Neural crest cell (in vitro differentiated cells): ENCODE measurements around the gene UBE2U. TPM values are rescaled to one million over a fixed set of nuclear protein-coding genes. Genes with fewer than 3 reads are reported as not detected.

ENCODE experiments used
- DNase-seq: peaks from one replicate; pipeline ENCODE4 v3.0.0; 2021; ENCODE audit warnings: low read depth, mixed read lengths, low spot score
- H3K27ac Mint-ChIP-seq: one replicate; pipeline ENCODE4 v1.8.0; 2021; ENCODE audit warnings: mild to moderate bottlenecking, mixed read lengths; ENCODE audit not compliant: unreplicated experiment
- H3K27me3 Mint-ChIP-seq: 2 replicates; pipeline ENCODE4 v1.8.0; 2021; ENCODE audit warnings: low read depth, mild to moderate bottlenecking, mixed read lengths
- H3K36me3 Mint-ChIP-seq: 2 replicates; pipeline ENCODE4 v1.8.0; 2021; ENCODE audit warnings: low read depth, mild to moderate bottlenecking, mixed read lengths
- H3K4me1 Mint-ChIP-seq: 2 replicates; pipeline ENCODE4 v1.8.0; 2021; ENCODE audit warnings: mixed read lengths
- H3K4me3 Mint-ChIP-seq: one replicate; pipeline ENCODE4 v1.8.0; 2021; ENCODE audit warnings: mild to moderate bottlenecking, mixed read lengths
- H3K9me3 Mint-ChIP-seq: 2 replicates; pipeline ENCODE4 v1.8.0; 2021; ENCODE audit warnings: mixed read lengths
- total RNA-seq: library from RNA; stranded (reverse); gene quantifications from 2 replicates; pipeline ENCODE4 v1.2.1, GENCODE V29; 2021
- TF ChIP-seq, protein P1 (sequence below): fragments of 200-600 bp; sonication (generic); conservative IDR thresholded peaks from 2 replicates; pipeline ENCODE4 v1.5.0; 2021; ENCODE audit warnings: antibody characterized with exemption, mild to moderate bottlenecking

The UBE2U gene
- total RNA-seq, 1 donor from 2014 or later, result not detected

DNA sequence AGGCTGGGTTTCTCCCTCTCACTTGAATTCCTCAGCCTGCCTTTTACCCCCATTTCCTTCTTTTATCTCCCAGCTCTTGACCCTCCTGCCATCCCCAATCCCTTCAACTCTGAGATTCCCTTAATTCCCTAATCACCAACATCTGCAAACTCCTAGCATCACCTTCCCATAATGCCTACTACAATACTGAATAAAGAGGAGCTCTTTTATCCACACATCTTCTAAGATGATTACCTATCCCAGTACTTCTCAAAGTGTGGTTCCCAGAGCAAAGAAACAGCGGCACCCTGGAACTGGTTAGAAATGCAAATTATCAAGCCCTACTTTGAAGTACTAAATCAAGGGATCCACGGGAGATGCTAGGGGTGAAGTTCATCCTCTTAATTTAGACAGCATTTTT is 21.2 kb upstream of the UBE2U start:
- H3K4me3 Mint-ChIP-seq, result no peak overlapping the region
- TF ChIP-seq, protein P1, sequence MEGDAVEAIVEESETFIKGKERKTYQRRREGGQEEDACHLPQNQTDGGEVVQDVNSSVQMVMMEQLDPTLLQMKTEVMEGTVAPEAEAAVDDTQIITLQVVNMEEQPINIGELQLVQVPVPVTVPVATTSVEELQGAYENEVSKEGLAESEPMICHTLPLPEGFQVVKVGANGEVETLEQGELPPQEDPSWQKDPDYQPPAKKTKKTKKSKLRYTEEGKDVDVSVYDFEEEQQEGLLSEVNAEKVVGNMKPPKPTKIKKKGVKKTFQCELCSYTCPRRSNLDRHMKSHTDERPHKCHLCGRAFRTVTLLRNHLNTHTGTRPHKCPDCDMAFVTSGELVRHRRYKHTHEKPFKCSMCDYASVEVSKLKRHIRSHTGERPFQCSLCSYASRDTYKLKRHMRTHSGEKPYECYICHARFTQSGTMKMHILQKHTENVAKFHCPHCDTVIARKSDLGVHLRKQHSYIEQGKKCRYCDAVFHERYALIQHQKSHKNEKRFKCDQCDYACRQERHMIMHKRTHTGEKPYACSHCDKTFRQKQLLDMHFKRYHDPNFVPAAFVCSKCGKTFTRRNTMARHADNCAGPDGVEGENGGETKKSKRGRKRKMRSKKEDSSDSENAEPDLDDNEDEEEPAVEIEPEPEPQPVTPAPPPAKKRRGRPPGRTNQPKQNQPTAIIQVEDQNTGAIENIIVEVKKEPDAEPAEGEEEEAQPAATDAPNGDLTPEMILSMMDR, result no peak
- no peaks in the 10 kb centered on the region for H3K27me3 Mint-ChIP-seq
- peak overlapping the region; percentile 79 for H3K27ac Mint-ChIP-seq
- no peak for DNase-seq
- peaks cover 9% of the 10 kb centered on the region for H3K4me1 Mint-ChIP-seq
- H3K36me3 Mint-ChIP-seq, result peaks cover 13% of the 10 kb centered on the region
- H3K9me3 Mint-ChIP-seq, result no peaks in the 10 kb centered on the region

- Mint-ChIP-seq H3K4me1 (peaks cover 9% of the 10 kb centered on the region), H3K27me3 (no peaks in the 10 kb centered on the region), H3K36me3 (peaks cover 7% of the 10 kb centered on the region), H3K4me3 (no peak overlapping the region), H3K27ac (no peak overlapping the region), H3K9me3 (peaks cover 3% of the 10 kb centered on the region)
- DNase-seq, result no peak
- TF ChIP-seq, protein P1, result no peak
These were observed 19.9 kb upstream of the UBE2U start for GRCh38 chr1:64183395-64184002.

GRCh38 chr1:64184003-64184440 is 19.4 kb upstream of the UBE2U start:
- Mint-ChIP-seq H3K4me1 (peaks cover 9% of the 10 kb centered on the region), H3K36me3 (peaks cover 5% of the 10 kb centered on the region), H3K9me3 (peaks cover 3% of the 10 kb centered on the region), H3K4me3 (no peak overlapping the region), H3K27ac (no peak overlapping the region), H3K27me3 (no peaks in the 10 kb centered on the region)
- no peak for DNase-seq
- TF ChIP-seq, protein P1, result no peak

DNA sequence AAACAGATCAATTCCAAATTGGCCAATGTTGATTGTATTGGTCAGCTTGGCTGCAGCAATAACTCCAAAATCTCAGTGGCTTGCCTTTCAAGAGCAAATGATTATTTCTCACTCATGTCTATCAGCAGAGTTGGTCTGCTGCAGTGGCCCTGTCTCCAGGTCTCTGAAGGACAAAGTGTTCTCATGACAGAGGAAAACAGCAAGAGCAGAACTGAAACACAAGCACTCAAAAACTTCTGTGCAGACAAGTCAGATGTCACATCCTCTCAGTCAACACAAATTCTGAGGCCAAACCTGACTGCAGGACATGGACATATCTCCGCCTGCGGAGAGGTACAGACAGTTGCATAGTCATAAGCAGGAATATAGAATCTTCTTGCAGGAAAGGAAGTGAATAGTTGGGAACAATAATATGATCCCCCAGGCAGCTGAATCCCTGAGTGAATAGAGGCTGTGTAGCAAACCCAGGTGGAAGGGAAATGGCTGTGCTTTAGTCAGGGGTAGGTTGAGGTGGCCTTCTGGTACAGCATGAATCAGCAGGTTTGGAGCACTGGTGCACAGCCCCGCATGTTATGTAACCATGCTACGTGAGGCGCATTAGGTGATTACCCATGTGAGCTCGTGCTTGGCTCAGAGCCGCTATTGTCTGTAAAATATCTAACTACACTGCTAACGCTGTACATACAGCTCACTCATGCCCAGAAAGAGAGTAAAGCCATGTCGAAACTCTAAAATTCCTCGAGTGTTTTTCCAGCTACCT is 17.1 kb upstream of the UBE2U start:
- no peaks in the 10 kb centered on the region for H3K27me3 Mint-ChIP-seq
- DNase-seq, result no peak
- no peaks in the 10 kb centered on the region for H3K36me3 Mint-ChIP-seq
- H3K27ac Mint-ChIP-seq, result peak overlapping the region; percentile 75
- H3K9me3 Mint-ChIP-seq, result peaks cover 3% of the 10 kb centered on the region
- TF ChIP-seq, protein P1, result no peak
- no peak overlapping the region for H3K4me3 Mint-ChIP-seq
- peaks cover 9% of the 10 kb centered on the region for H3K4me1 Mint-ChIP-seq

DNA sequence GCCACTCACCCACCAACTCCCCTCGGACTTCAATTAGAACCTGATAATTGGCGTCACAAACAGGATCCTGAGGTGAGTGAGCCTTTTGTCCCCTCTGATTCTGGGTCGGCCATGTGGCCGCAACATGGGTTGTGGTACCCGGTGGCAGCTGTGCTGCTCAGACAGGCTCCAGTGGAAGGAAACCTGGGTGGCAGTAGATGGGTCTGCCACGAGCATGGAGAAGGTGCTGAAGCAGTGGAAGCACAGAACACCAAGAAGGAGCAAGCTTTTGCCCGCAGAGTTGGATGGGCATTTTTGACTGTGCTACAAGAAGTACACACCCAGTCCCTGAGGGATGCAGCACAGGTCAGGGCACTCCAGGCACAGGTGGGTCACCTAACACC is 16.5 kb upstream of the UBE2U start:
- DNase-seq, result no peak
- Mint-ChIP-seq H3K4me3 (no peak overlapping the region), H3K27me3 (no peaks in the 10 kb centered on the region), H3K4me1 (peaks cover 9% of the 10 kb centered on the region), H3K27ac (peak overlapping the region; percentile 75), H3K9me3 (peaks cover 3% of the 10 kb centered on the region), H3K36me3 (no peaks in the 10 kb centered on the region)
- TF ChIP-seq, protein P1, result no peak
